ENCODE measurements around the gene CRADD. TPM values are rescaled to one million over a fixed set of nuclear protein-coding genes. Genes with fewer than 3 reads are reported as not detected.

The CRADD gene
- total and polyA plus RNA-seq, 2 donors (not counting 1 experiment from before 2014, with no cell fraction given) = 5.8 to 15.1 TPM

DNA sequence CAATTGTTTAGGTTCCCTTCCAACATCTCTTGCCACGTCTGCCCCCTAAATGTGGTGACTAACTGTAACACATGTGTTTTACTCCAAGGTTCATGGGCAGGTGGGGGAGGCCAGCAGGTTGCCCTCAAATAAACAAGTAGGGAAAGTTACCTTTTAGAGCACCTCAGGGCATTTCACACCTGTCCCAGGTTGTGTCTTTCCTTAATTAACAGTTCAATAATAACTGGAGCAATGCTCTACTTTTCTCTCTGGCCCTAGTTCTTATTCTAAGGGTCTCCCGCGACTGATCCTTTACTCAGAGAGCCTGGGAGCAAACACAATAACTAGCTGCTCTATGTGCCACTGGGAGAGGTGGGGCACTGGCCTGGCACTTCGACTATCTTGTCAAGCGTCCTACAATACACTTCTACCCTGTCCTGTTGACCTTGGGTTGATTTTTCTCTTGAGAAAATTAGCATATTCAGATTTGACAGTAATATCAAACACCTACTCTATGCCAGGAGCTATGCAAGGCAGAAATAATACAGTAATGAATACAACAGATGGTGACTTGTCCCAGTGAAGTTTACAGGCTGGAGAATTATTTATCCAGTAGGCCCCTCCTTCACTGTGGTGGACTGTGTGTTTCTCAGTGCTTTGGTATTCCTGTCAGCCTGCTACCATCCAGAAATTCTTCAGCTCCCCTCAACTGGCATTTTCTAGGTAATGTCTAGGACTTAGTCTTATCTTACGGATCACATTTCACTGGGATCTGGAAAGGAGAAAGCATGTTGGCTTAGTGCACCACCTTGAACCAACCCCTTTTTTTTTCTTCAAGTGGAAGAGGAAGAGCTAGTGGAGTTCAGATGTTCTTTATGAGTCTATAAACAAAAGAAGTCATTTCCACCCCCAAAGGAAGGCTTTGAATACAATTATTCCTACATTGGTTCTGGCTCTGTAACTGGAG lies 202.6 kb downstream of the CRADD start:
- H3K4me2 ChIP-seq (replicated peaks; ENCODE audit: low read depth, low read length, poor library complexity, severe bottlenecking) = no peak overlapping the region
- POLR2A ChIA-PET = no interaction called here
- no peak overlapping the region for H3K9ac ChIP-seq (ENCODE audit: low read length)
- no peak overlapping the region for H3K4me3 ChIP-seq (ENCODE audit: control extremely low read depth in 1 of 5, extremely low read depth in 1 of 5, insufficient read depth in 1 of 5, low read depth in 2 of 5, low read length in 4 of 5)
- no peaks in the 10 kb centered on the region for H3K4me1 ChIP-seq (ENCODE audit: control insufficient read depth in 2 of 2, insufficient read depth in 2 of 2, low read length in 2 of 2)
- intact Hi-C loops (cut with micrococcal nuclease) = no loop called here
- peaks cover 4 to 12% (median 11%) of the 10 kb centered on the region in 3 donors for H3K9me3 ChIP-seq (ENCODE audit: control extremely low read depth in 1 of 3, control insufficient read depth in 2 of 3, insufficient read depth in 1 of 3, low read length in 2 of 3)
- Mint-ChIP-seq H3K9me3 (ENCODE audit: insufficient read depth) (peaks cover 18% of the 10 kb centered on the region), H3K4me1 (no peaks in the 10 kb centered on the region), H3K27me3 (no peaks in the 10 kb centered on the region), H3K4me3 (no peak overlapping the region), H3K27ac (no peak overlapping the region)
- no peak for DNase-seq
- no peaks in the 10 kb centered on the region for H3K36me3 ChIP-seq (replicated peaks in 1 of 2; ENCODE audit: control extremely low read depth in 1 of 2, control insufficient read depth in 1 of 2, extremely low read depth in 1 of 2, insufficient read depth in 2 of 2, low read length in 1 of 2)
- H4K20me1 ChIP-seq (ENCODE audit: control insufficient read depth, insufficient read depth, low read length, poor library complexity, severe bottlenecking) = no peaks in the 10 kb centered on the region
- H3K27me3 ChIP-seq (replicated peaks in 1 of 4; ENCODE audit: control extremely low read depth in 1 of 4, control insufficient read depth in 3 of 4, insufficient read depth in 4 of 4, low read length in 3 of 4) = no peaks in the 10 kb centered on the region
- WGBS (ENCODE audit: insufficient coverage) = 100% methylated on average over 2 of the region's 6 CpGs
- H3K79me2 ChIP-seq (ENCODE audit: control insufficient read depth, insufficient read depth, low read length) = no peaks in the 10 kb centered on the region
- TF ChIP-seq, protein P1, sequence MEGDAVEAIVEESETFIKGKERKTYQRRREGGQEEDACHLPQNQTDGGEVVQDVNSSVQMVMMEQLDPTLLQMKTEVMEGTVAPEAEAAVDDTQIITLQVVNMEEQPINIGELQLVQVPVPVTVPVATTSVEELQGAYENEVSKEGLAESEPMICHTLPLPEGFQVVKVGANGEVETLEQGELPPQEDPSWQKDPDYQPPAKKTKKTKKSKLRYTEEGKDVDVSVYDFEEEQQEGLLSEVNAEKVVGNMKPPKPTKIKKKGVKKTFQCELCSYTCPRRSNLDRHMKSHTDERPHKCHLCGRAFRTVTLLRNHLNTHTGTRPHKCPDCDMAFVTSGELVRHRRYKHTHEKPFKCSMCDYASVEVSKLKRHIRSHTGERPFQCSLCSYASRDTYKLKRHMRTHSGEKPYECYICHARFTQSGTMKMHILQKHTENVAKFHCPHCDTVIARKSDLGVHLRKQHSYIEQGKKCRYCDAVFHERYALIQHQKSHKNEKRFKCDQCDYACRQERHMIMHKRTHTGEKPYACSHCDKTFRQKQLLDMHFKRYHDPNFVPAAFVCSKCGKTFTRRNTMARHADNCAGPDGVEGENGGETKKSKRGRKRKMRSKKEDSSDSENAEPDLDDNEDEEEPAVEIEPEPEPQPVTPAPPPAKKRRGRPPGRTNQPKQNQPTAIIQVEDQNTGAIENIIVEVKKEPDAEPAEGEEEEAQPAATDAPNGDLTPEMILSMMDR (IDR thresholded peaks at IDR 0.05) = no peak
- TF ChIP-seq EZH2 (IDR thresholded peaks at IDR 0.05; ENCODE audit: borderline replicate concordance, insufficient read depth, low read depth, low read length, poor library complexity, severe bottlenecking) = no peak
- no peak overlapping the region for H2AFZ ChIP-seq (ENCODE audit: insufficient read depth, low read depth, low read length, poor library complexity, severe bottlenecking)
- CTCF ChIA-PET = no interaction called here
- H3K27ac ChIP-seq (ENCODE audit: low read length in 2 of 2) = no peak overlapping the region
- ATAC-seq (ENCODE audit: low read depth) = no peak

DNA sequence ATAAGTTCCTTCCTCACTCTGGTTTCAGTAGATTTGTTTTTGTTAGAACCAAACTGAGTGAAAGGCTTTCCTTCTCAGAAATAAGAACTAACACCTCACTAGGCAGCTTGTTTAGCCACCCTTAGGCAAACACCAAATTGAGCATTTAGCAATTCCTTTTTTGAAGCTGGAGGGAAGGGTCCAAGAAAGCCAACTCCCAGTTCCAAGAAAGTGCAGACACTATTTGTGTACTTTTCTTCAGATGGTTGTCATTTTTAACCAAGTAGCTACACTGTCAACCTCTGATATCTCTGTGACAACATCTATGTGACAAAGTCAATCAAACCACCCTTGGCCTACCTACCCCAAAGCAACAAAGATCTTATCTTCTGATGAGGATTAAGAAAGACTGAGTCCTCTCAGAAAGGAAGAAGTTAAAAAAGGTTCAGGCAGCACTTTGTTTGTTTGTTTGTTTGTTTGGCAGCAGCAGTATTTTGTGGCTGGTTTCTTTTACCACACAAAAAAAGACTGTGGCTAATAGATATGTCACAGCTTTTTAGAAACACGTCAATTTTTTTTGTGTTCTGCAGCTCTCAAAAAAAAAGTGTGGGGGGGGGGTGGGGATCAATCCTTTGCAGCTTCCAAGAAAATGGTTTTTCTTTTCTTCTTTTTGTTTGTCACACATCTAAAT lies 203.8 kb downstream of the CRADD start:
- Mint-ChIP-seq H3K27me3 (no peaks in the 10 kb centered on the region), H3K27ac (no peak overlapping the region), H3K4me3 (no peak overlapping the region), H3K4me1 (no peaks in the 10 kb centered on the region), H3K9me3 (ENCODE audit: insufficient read depth) (peaks cover 10% of the 10 kb centered on the region)
- H3K27ac ChIP-seq (ENCODE audit: low read length in 2 of 2) = no peak overlapping the region
- H3K9ac ChIP-seq (ENCODE audit: low read length) = no peak overlapping the region
- no peaks in the 10 kb centered on the region for H4K20me1 ChIP-seq (ENCODE audit: control insufficient read depth, insufficient read depth, low read length, poor library complexity, severe bottlenecking)
- no peaks in the 10 kb centered on the region for H3K4me1 ChIP-seq (ENCODE audit: control insufficient read depth in 2 of 2, insufficient read depth in 2 of 2, low read length in 2 of 2)
- H3K4me2 ChIP-seq (replicated peaks; ENCODE audit: low read depth, low read length, poor library complexity, severe bottlenecking) = no peak overlapping the region
- intact Hi-C loops (cut with micrococcal nuclease) = no loop called here
- ChIA-PET POLR2A (no interaction called here), CTCF (no interaction called here)
- no CpG with 5 or more reads among the region's 1 CpG for WGBS (ENCODE audit: insufficient coverage)
- H3K27me3 ChIP-seq (replicated peaks in 1 of 4; ENCODE audit: control extremely low read depth in 1 of 4, control insufficient read depth in 3 of 4, insufficient read depth in 4 of 4, low read length in 3 of 4) = no peaks in the 10 kb centered on the region
- DNase-seq = no peak
- no peaks in the 10 kb centered on the region for H3K79me2 ChIP-seq (ENCODE audit: control insufficient read depth, insufficient read depth, low read length)
- TF ChIP-seq EZH2 (IDR thresholded peaks at IDR 0.05; ENCODE audit: borderline replicate concordance, insufficient read depth, low read depth, low read length, poor library complexity, severe bottlenecking) = no peak
- TF ChIP-seq, protein P1 (IDR thresholded peaks at IDR 0.05) = no peak
- no peak overlapping the region for H2AFZ ChIP-seq (ENCODE audit: insufficient read depth, low read depth, low read length, poor library complexity, severe bottlenecking)
- peaks cover 1 to 12% (median 6%) of the 10 kb centered on the region in 3 donors for H3K9me3 ChIP-seq (ENCODE audit: control extremely low read depth in 1 of 3, control insufficient read depth in 2 of 3, insufficient read depth in 1 of 3, low read length in 2 of 3)
- no peak overlapping the region for H3K4me3 ChIP-seq (ENCODE audit: control extremely low read depth in 1 of 5, extremely low read depth in 1 of 5, insufficient read depth in 1 of 5, low read depth in 2 of 5, low read length in 4 of 5)
- no peak for ATAC-seq (ENCODE audit: low read depth)
- no peaks in the 10 kb centered on the region for H3K36me3 ChIP-seq (replicated peaks in 1 of 2; ENCODE audit: control extremely low read depth in 1 of 2, control insufficient read depth in 1 of 2, extremely low read depth in 1 of 2, insufficient read depth in 2 of 2, low read length in 1 of 2)
